HG02884 (cell line): ENCODE results near the gene ANKRD53.

ENCODE experiments used
- ATAC-seq: cut with Tn5 transposase; IDR thresholded peaks from one replicate; pipeline ENCODE4 v1.9.1; 2021; ENCODE audit warnings: mild to moderate bottlenecking, moderate library complexity; ENCODE audit not compliant: unreplicated experiment

The ANKRD53 gene

GRCh38 chr2:70978341-70979179 is at the start of gene ANKRD53:
Gene ANKRD53 (plus strand): TSS chr2:70978630. CDS start chr2:70978646, 16 bp downstream.
- no peak for ATAC-seq

GRCh38 chr2:70930371-70931329 is 47.8 kb upstream of the ANKRD53 start:
- ATAC-seq: no peak

DNA sequence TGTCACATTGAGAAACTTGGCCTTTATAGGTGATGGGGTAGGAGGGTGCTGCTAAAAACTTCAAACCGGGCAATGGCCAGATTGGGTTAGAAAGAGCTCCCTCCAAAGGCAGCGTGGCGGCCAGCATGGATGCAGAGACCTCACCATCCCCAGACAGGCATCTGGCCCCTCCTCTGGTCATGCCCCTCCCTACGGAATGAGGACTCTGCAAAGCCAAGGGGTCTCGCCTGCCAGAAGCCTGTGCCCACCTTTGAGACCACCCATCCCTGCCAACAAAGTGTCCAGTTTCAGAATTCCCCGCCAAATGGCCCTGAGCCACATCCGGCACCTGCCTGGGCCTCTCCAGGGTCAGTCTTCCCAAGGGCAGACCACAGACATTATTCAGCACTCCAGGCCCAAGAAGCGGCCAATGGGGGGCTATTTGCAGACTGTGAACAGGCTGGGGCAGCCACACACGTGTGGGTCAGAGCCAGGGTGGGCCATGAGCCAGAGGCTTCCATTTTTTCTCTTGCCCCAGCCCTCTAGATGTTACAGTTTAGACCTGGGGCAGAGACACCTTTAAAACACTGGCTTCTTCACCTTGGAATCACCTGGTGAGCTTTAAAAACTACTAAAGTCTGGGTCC is 46.9 kb upstream of the ANKRD53 start:
- no peak for ATAC-seq

DNA sequence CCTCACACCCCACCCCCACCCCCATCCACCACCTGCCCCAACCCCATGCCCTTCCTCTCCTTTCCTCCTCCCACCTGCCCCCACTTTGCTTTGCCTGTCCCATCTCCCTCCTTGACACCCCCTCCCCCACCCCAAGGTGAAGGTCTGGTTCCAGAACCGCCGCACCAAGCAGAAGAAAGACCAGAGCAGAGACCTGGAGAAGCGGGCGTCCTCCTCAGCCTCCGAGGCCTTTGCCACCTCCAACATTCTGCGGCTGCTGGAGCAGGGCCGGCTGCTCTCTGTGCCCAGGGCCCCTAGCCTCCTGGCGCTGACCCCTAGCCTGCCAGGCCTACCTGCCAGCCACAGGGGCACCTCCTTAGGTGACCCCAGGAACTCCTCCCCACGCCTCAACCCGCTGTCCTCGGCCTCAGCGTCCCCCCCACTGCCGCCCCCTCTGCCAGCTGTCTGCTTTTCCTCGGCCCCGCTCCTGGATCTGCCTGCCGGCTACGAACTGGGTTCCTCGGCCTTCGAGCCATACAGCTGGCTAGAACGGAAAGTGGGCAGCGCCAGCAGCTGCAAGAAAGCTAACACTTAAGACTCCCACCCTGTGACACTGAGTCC is 45.7 kb upstream of the ANKRD53 start:
- no peak for ATAC-seq

GRCh38 chr2:70934981-70935380 is 43.4 kb upstream of the ANKRD53 start:
- ATAC-seq: no peak

DNA sequence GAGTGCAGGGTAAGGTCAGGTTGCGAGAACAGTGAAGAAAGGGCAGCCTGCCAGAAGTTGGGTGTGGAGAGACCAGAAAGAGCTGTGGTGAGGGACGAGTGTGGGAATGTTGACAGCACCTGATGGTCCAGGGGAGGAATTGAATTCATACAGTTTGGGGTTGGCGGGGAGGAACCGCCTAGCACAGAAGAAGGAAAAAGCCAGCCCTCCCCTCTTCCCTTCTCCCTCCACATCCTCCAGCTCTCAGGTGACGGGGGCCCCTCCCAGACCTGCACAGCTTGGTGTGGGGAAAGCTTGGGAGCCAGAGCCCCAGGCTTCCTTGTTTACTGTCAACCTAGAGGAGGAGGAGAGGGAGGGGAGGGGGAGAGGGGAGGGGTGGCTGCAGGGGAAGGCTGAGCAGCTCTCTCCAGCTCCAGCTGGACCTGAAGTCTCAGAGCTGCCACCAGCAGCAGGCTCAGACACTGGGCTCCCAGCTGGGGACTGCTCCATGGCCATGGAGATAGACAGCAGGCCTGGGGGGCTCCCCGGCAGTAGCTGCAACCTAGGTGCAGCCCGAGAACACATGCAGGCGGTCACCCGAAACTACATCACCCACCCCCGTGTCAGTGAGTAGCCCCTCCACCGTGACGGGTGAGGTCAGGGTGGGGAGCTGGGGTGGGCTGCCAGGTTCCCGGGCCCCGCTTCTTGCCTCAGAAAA is 42.8 kb upstream of the ANKRD53 start, which contains the start of gene ATP6V1B1:
Gene ATP6V1B1 (plus strand): TSS at position 433 of the 697 bp plus-strand sequence. CDS start 55 bp downstream, at position 488.
- ATAC-seq: no peak

DNA sequence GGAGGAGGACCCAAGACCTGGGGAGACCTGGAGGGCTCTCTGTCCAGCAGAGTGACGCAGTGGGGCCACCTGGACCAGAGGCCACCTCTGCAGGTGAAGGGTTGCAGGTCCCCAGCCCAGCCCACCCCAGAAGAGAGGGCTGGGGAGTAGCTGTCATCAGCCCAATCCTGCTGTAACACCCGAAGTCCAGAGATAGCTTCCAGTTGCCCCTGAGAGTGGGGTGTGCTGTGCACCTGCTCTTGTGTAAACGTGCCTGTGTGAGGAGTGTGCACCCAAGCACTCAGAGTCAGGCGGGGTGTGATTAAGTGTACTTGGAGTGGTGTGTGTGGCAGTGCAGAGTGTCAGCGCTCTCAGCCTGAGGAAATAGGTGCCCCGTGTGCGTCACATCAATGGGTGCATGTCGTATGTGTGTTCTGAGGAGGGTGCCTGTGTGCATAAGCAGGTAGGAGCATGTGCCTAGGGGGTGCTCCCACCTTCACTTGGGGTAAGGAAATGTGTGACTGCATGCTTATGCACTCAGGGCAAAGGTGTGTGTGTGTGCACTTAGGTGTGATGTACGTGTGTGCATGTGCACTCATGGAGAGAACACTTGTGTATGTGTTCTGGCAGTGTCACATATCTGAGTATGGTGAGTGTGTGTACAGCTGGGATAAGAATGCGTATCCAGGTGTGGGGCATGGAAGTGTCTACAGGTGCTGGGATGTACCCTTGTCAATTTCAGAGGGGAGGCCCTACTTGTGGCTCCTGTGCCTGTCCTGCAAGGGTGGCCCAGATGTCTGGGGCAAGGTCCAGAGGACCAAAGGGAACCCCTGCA is 42.1 kb upstream of the ANKRD53 start:
- ATAC-seq: no peak

- no peak for ATAC-seq
These were observed 41.2 kb upstream of the ANKRD53 start for GRCh38 chr2:70936979-70937811.

DNA sequence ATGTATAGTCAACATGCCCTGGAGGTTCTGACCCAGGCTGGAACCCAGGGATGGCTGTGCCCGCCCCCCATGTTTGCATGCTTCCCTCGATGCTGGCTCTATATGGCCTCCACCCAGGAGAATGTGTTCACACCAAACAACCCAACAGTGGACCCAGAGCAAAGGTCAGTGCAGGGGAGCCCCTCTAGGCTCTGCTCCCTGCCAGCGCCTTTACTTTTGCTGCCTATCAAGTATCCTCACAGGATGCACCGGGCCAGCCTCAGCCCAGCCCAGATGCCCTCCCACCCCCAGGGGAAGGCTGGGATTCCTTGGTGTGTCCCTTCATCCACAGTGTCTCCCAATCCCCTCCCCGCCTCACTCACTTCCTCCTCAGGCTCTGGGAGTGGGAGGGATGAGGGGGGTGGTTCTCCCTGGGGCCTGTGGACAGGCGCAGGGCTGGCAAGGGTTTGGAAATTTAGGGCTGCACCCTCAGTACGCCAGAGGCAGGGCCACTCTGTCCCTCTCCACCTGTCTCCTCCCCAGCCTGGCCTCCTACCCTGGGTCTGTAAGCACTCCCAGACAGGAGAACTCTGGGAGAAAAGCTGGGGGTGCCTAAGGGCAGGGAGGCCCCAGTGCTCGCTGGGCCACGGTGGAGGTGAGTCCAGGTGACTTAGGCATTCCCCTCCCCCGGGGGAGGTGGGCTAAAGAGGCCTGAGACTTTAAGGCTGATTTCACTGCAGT is 40.4 kb upstream of the ANKRD53 start:
- no peak for ATAC-seq

DNA sequence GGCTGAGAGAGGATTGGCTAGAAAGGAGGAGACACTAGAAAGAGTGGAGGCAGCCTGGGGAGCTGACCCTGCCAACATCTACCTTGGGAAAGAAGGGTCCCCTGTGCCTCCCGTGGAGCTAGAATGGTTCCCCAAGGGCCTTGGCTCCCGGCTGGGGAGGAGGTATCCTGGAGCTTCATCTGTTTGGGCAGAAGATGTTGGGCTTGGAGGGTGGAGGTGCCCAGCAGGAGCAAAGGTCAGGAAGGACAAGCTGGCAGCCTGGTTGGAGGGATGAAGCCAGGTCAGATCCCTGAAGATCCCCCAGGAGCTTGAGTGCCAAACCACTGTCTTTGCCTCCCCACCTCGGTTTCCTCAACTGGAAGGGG is 39.9 kb upstream of the ANKRD53 start:
- ATAC-seq: no peak

GRCh38 chr2:70939001-70939838 is 39.2 kb upstream of the ANKRD53 start:
- no peak for ATAC-seq

DNA sequence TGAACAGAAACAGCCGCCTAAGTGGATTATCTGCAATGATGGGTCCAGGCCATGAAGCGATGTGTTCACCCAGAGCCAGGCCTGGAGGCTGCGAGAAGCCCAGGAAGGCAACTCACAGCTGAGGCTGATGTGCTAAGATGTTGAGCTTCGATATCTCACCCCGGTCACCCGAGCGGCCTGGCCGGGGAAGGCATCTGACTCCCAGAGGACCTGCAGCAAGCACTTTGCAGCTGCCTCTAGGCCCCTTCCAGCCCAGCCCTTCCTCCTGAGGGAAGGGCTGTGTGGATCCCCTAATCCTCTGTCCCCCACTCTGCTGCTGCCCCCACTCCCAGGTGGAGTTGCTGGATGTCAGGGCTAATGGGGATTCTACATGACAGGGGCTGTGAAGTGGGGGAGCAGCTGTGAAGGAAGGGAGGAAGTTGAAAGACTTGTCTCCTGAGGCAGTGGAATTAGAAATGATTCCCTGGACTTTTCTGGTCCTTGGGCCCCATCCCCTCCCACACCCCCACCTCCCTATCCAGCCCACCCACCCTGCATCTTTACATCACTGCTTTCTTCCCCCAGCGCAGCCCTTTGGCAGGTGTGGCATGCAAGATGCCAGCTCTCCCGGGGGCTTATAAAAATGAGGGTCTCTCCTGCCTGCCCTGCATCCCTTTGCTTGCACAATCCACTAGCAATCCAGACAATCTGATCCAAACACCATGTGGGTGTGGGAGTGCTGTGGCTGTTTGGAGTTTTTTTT is 38.4 kb upstream of the ANKRD53 start:
- ATAC-seq: no peak

DNA sequence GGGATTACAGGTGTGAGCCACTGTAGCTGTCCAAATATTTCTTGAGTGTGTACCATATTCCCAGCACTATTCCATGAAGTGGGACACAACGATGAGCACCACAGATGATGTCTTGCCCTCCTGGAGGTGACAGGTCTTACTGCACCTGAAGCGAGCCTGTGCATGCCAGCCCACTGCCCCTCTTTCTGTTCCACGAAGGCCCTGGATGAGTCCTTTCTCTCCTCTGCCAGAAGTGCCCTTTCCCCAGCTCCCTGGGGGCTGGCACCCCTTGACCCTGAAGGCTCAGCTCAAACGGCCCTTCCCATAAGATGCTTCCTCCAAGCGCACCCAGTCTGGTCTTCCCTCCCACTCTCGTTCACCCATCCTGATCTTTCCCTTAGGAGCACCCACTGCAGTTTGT is 37.2 kb upstream of the ANKRD53 start:
- ATAC-seq: no peak

GRCh38 chr2:70941701-70942100 is 36.7 kb upstream of the ANKRD53 start:
- no peak for ATAC-seq

DNA sequence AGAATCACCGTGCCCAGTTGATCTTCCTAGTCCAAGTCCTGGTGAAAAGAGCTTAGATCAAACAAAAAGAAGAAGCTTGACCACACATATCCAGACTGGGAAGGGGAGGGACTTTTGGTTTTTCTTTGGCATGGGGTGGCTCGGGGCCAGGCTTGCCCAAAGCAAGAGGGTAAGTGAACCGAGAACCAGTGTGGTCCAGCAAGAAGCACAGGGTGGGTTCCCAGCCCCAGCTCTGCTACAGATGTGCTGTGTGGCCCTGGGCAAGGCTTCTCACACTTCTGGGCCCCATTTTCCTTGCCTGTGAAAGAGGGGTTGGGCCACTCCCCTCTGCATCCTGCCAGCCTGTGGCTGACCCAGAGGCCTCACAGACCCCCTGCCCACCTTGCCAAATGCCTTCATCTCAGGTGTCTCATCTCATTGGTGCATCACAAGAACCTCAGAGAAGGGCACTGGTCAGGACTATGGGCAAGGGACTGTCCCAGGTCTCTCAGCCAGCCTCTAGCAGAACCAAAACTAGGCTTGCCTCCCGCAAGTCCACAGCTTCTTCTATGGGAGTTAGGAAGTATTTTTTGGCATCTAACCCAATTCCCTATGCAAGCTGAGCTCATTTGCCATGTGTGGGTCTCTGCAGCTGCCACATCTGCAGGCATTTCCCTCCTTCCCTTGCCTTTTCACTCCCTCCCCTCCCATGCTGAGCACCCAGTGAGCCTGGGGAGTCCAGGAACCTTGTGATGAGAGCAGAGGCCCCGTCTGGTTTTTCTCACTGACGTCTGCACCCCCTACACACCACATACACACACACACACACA is 35.8 kb upstream of the ANKRD53 start:
- ATAC-seq: no peak
